HG03280 (cell line): ENCODE results near the gene ZNF469.

Source experiments
- ATAC-seq: cut with Tn5 transposase; IDR thresholded peaks from one replicate; pipeline ENCODE4 v1.9.1; 2021; ENCODE audit warnings: mild to moderate bottlenecking, moderate library complexity; ENCODE audit not compliant: unreplicated experiment

The ZNF469 gene

DNA sequence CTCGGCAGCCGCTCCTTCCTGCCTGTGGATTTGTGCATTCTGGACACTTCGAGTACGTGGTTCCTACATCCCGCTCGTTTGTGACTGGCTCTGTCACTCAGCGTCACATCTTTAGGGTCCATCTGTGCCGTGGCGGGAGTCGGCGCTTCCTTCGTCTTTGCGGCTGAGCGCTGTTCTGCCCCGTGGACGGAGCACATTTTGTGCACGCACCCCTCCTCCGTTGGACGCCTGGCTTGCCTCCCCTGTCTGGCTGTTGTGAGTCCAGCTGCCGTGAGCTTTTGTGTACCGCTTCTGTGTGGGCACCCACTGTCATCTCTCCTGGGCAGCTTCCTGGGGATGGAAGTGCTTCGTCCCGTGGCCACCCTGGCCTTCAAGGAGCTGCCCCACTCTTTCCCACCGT, 6.4 kb downstream of the ZNF469 start:
- no peak for ATAC-seq

GRCh38 chr16:88389621-88390160, 6.9 kb downstream of the ZNF469 start:
- no peak for ATAC-seq

DNA sequence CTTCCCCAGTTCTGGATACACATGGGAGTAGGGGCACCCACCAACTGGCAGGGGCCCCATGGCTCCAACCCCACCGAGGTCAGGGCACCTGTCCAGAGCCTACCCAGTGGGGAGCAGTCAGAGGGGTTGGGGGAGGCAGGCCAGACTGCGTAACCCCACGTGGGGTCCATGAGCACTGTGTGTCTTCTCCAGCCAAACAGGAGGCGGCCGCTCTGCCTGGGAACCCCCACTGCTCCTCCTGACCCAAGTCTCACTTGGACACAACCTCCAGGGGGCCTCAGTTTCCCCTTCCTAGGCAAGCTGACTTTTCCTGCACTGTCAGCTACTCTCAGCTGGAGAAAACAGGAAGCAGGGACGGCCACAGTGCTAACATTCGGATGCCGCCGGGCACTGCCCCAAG, 7.5 kb downstream of the ZNF469 start:
- no peak for ATAC-seq

- no peak for ATAC-seq
These were observed 8.0 kb downstream of the ZNF469 start for GRCh38 chr16:88390735-88391134.

DNA sequence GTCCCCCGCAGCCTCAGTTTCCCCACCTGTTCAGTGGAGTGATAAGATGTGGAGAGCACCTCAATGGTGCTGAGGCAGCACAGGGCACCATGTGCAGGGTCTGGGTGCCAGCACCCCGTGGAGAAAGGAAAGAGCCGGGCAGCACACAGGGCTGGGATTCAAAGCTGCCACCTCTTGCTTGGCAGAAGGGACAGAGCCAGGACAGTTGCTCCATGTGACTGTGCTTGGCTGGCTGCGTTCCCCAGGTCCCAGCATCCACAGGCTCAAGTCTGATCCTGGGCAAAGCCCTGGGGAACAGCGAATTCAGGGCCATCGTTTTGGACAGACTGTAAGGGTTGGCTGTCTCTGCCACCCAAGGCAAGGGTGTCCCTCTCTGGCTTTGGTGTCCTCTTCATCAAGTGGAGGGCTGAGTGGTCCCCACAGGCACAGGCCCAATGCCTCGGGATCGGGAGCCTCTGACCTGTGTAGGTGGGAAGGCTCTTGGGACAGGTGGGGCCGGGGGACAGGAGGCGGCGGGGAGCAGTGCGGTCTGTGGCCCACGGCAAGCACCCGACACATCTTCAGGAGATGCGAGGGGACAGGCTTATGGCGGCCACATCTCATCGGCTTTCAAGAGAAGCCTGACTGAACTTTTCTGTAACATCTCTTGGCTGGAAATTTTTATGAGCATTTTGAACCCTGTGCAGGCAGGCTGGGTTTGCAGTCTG, 8.5 kb downstream of the ZNF469 start:
- ATAC-seq = no peak

- ATAC-seq = no peak
These were observed 9.4 kb downstream of the ZNF469 start for GRCh38 chr16:88392111-88392510.

GRCh38 chr16:88392616-88393015, 9.9 kb downstream of the ZNF469 start:
- no peak for ATAC-seq

GRCh38 chr16:88393034-88393433, 10.3 kb downstream of the ZNF469 start:
- no peak for ATAC-seq

DNA sequence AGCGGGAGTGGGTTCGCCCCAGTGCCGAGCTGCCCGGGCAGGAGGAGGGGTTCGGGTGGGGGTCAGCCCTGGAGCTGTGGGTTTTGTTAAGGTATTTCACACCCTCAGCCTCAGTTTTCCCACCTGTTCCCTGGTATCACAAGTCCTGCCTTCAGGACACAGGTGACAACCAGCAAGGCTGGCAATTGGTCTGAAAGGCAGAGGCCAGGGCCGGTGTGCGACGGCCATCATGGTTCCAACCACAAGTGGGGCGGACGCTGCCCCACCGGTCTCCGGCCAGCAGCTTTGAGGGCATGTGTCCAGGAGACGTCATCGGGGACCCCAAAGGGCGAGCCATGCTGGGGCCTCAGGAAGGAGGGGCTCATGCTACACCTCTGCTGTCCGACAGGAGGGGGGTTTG, 10.8 kb downstream of the ZNF469 start:
- no peak for ATAC-seq

GRCh38 chr16:88394426-88394825, 11.7 kb downstream of the ZNF469 start:
- no peak for ATAC-seq

DNA sequence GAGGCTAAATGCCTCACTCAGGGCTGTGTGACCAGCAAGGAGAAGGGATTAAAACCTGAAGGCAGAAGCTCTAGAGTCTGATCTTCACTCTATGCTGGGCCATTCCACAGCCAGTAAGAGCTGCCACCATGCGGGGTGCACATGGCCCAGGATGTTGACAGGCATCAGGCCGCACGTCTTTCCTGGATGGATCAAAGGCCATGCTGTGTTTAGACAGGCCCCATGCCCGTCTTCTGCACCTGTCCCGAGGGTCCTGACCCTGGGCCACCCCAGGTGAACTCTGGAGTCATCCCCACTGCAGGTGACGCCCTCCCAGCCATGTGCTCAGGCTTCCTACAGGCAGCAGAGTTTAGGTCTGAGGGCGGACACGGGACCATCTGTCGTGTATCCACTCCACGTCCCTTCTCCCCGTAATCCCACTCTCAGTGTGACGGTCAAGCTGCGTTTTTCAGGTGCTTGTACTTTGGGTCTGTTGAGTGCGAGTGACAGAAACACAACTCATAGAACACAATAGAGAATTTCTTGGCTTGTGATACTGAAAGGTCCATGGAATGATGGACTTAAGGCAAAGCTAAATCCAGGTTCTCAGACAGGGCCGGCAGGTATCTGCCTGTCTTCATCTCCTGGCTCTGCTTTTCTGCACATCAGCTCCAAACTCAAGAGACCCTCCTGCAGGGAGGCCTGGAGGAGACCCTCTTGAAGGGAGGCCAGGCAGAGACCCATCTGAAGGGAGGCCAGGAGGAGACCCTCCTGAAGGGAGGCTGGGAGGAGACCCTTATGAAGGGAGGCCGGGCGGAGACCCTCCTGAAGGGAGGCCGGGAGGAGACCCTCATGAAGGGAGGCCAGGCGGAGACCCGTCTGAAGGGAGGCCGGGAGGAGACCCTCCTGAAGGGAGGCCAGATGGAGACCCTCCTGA, 13.2 kb downstream of the ZNF469 start:
- ATAC-seq = no peak

DNA sequence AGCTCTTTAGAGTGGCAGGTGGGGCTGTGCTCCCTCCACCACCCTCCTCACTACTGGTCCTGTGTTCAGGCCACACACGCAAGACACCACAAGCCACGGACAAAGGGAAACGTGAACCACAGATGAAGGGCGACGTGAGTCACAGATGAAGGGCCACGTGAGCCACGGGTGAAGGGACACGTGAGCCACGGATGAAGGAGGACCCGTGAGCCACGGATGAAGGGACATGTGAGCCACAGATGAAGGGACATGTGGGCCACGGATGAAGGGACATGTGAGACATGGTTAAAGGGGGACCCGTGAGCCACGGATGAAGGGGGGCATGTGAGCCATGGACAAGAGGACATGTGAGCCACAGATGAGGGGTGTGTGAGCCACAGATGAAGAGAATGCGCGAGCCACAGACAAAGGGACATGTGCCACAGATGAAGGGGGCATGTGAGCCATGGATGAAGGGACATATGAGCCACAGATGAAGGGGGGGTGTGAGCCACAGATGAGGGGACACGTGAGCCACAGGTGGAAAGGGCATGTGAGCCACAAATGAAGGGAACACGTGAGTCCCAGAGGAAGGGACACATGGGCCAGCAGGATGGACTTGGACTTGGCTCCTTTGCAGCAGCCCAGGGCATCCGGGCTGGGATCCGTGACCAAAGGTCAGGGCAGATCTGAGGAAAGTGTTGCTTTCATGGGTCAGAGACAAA, 15.6 kb downstream of the ZNF469 start:
- ATAC-seq = no peak

DNA sequence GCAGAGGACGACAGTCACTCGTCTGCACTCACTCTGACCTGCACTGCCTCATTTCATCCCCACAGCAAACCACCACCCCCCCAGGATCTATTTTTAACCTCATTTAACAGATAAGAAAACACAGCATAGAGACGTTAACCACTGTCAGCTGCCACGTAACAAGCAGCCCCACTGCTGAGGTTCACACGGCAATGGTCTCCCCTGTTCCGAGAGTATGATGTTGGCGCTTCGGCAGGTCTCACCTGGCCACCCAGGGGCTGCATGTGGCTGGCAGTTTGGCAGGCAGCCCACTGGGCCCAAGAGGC, 16.1 kb downstream of the ZNF469 start:
- no peak for ATAC-seq

DNA sequence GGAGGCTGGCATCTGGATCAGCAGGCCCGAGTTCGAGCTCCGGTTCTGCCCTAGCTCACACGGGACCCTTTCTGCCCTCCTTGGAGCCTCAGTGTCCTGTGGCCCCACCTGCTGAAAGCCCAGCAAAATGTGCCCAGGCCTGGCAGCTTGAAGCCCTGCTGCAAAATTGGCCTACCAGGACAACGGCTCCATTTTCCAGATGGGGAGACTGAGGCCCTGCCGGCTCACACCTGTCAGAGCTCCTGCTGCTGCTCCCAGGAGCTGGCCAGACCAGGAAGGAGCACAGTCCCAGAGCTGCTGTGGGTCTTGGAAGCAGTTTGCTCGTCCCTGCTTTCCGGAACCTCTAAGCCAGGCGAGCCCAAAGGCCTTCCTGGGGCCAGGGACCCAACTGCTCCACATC, 17.4 kb downstream of the ZNF469 start:
- ATAC-seq = no peak

GRCh38 chr16:88401604-88402246, 19.0 kb downstream of the ZNF469 start:
- no peak for ATAC-seq

DNA sequence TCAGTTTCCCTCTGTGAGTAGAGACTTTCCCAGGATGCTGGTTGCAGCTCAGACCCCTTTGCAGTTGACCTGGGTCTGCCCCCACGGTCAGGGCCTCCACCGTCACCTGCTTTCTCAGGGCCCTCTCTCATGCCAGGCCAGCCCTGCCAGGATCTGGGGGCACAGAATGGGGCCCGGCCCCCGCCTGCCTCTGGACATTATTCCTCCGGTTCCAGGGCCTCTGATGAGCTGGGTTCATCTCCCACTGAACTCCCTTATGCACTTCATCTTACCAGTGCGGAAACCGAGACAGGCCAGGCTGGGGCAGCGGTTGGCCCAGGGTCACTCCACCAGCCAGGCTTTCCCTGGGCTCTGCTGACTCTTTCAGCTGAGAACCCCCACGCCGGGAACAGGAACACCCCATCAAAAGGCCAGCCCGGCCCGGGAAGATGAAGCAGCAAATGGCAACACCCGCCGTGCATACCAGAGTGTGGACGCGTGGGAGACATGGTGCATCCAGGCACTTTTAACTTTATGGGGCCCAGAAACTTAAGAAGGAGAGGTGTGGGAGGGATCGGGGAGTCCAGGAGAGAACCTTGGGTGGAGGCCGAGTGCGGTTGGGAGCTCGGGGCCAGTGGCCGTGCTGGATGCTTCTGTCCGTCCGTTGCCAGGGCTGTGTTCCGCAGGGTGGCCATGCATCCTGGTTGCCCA, 19.9 kb downstream of the ZNF469 start:
- ATAC-seq = no peak

GRCh38 chr16:88403794-88404581, 21.2 kb downstream of the ZNF469 start:
- ATAC-seq = no peak

DNA sequence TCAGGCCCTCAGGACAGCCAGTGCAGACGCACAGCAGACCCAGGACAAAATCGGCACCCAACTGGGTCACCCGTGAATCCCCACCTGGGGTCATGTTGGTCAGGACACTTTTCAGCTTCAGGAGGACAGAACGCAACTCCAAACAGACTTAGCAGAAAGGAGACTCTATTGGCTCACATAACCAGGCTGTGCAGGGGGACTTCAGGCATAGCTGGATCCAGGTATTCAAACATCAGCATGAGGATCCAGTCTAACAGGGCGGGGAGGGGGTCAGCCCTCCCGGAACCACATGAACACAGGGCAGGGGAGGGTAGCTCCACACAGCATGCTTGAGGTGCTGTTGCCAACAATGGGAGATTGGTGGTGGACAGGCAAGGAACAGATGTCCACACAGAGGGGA, 22.0 kb downstream of the ZNF469 start:
- no peak for ATAC-seq

DNA sequence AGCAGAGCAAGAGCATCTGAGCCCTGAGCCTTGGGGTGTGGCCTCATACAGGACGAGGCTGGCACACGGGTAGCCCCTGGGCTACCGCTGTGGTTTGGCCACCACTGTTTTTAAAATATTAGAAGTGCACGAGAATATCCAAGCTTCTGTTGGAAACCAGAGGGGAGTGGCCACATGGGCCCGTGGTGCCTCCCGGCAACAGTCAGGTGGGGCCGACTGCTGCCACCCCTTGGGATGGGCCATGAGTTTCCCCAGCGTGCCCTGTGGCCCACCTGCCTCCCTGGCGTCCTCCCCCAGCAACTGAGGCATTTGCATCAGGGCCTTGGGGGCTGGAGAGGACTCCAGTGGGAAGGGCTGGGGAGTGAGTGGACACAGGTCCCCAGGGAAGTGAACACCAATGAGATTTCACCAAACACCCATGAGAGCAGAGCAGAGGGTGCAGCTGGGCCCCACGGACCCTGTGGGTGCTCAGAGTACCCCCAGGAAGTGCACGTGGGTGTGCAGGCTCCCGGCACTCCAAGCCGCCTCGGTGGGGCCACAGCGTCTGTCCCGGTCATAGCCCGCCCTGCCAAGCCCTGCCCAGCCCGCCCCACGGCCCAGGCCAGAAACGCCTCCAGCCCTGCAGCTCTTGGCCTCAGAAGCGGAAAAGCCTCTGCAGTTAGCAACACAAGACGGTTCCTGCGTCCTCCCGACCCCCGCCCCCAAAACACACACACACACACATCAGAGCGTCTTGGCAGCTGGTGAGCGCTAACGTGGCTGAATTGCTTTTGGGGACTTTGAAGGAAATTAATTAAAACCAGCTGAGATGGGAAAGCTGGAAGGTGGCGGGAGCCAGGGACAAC, 22.7 kb downstream of the ZNF469 start:
- ATAC-seq = no peak
